MM.1S (cell line): ENCODE results near the gene UBR2.

Source experiments
- DNase-seq: peaks from one replicate; pipeline ENCODE4 v3.0.0-alpha.2; 2015
- H2AFZ ChIP-seq: fragments of 300-600 bp; sonication (generic); 2 replicates; pipeline ENCODE4 v1.6.0; 2016; ENCODE audit warnings: antibody characterized with exemption, low read length
- H3F3A ChIP-seq: fragments of 300-600 bp; sonication (generic); 2 replicates; pipeline ENCODE4 v1.6.1; 2016; ENCODE audit warnings: mild to moderate bottlenecking, antibody characterized with exemption, low read length, moderate library complexity, mixed read lengths; ENCODE audit not compliant: insufficient read depth
- H3K27ac ChIP-seq: fragments of 300-600 bp; sonication (generic); 2 replicates; pipeline ENCODE4 v1.5.1; 2016; ENCODE audit warnings: mild to moderate bottlenecking, low read length
- H3K27me3 ChIP-seq: fragments of 300-600 bp; sonication (generic); replicated peaks from 2 replicates; pipeline ENCODE4 v1.6.0; 2016; ENCODE audit warnings: low read length; ENCODE audit not compliant: insufficient read depth
- H3K36me3 ChIP-seq: fragments of 300-600 bp; sonication (generic); replicated peaks from 2 replicates; pipeline ENCODE4 v1.6.1; 2016; ENCODE audit warnings: mild to moderate bottlenecking, low read length, mixed read lengths; ENCODE audit not compliant: insufficient read depth
- H3K4me1 ChIP-seq: fragments of 300-600 bp; sonication (generic); 2 replicates; pipeline ENCODE4 v1.6.1; 2016; ENCODE audit warnings: low read length, mixed read lengths
- H3K4me2 ChIP-seq: fragments of 300-600 bp; sonication (generic); 2 replicates; pipeline ENCODE4 v1.6.0; 2016; ENCODE audit warnings: low read depth, low read length
- H3K4me3 ChIP-seq: fragments of 300-600 bp; sonication (generic); 2 replicates; pipeline ENCODE4 v1.5.1; 2016; ENCODE audit warnings: low read length, mixed read lengths
- H3K79me2 ChIP-seq: fragments of 300-600 bp; sonication (generic); 2 replicates; pipeline ENCODE4 v1.6.1; 2016; ENCODE audit warnings: mixed run types, low read length, mixed read lengths
- H3K9ac ChIP-seq: fragments of 300-600 bp; sonication (generic); 2 replicates; pipeline ENCODE4 v1.6.1; 2016; ENCODE audit warnings: low read length, mixed read lengths
- H3K9me2 ChIP-seq: fragments of 300-600 bp; sonication (generic); replicated peaks from 2 replicates; pipeline ENCODE4 v1.6.1; 2016; ENCODE audit warnings: mild to moderate bottlenecking, low read length, mixed read lengths; ENCODE audit not compliant: insufficient read depth
- H3K9me3 ChIP-seq: fragments of 300-600 bp; sonication (generic); replicated peaks from 2 replicates; pipeline ENCODE4 v1.6.1; 2016; ENCODE audit warnings: mild to moderate bottlenecking, low read length, mixed read lengths; ENCODE audit not compliant: insufficient read depth
- H4K20me1 ChIP-seq: fragments of 300-600 bp; sonication (generic); 2 replicates; pipeline ENCODE4 v1.6.1; 2016; ENCODE audit warnings: mild to moderate bottlenecking, low read length, moderate library complexity, mixed read lengths; ENCODE audit not compliant: insufficient read depth
- EZH2 ChIP-seq: fragments of 300-600 bp; sonication (generic); optimal IDR thresholded peaks from 2 replicates; pipeline ENCODE3; 2017; ENCODE audit warnings: low read depth, mild to moderate bottlenecking, antibody characterized with exemption, low read length, mixed read lengths
- EZH2phosphoT487 ChIP-seq: fragments of 300-600 bp; sonication (generic); IDR thresholded peaks from 2 replicates; pipeline ENCODE4 v1.6.1; 2018; ENCODE audit warnings: antibody characterized with exemption, low read length
- TF ChIP-seq, protein P1 (sequence below): fragments of 300-600 bp; sonication (generic); IDR thresholded peaks from 2 replicates; pipeline ENCODE4 v1.5.1; 2016; ENCODE audit warnings: antibody characterized with exemption, low read length, mixed read lengths

UBR2 gene

DNA sequence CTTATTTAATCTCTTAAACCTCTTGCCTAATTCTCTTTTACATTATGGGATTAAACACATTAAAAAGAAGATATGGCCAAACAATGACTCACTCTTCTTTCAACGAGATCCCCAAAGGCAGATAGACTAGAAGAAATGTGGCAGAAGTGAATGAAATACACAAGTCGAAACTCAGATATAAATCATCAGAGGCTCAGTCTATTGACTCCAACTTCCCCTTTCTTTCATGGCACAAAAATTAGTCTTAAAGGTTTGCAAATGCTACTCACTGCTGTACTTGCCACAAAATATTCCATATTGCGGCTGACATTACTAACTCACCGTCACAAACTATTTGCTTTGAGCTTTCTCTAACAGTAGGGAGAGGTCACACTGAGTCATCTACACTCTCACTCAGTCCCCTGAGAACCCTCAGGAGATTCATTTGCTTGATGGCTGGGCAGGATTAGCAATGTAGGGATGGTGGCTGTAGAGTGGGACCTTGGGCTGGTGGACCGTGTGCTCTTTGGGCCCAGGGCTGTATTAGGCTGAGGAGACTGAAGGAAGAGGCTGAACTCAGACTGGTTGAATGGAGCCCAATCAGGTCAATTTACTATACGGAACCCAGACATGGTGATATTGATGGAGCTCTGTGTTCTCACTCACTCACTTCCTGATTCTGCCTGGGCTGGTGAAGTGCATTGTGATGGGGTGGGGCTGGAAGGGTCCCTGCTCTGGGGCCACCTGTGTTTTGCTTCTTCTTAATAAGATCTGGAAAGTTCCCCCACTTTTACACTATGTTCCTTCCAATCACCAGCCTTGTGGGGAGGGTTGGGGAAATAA is 42.8 kb upstream of the UBR2 start:
- Histone ChIP-seq H3K4me3 (no peak overlapping the region), H2AFZ (no peak overlapping the region), H3K4me1 (no peaks in the 10 kb centered on the region), H3F3A (no peaks in the 10 kb centered on the region), H3K36me3 (no peaks in the 10 kb centered on the region), H3K79me2 (no peaks in the 10 kb centered on the region), H3K9me2 (no peaks in the 10 kb centered on the region), H3K9ac (no peak overlapping the region), H3K4me2 (no peak overlapping the region), H4K20me1 (no peaks in the 10 kb centered on the region), H3K9me3 (no peaks in the 10 kb centered on the region), H3K27ac (no peak overlapping the region), H3K27me3 (no peaks in the 10 kb centered on the region)
- DNase-seq = no peak
- TF ChIP-seq EZH2phosphoT487 (no peak), EZH2 (no peak)
- TF ChIP-seq, protein P1, sequence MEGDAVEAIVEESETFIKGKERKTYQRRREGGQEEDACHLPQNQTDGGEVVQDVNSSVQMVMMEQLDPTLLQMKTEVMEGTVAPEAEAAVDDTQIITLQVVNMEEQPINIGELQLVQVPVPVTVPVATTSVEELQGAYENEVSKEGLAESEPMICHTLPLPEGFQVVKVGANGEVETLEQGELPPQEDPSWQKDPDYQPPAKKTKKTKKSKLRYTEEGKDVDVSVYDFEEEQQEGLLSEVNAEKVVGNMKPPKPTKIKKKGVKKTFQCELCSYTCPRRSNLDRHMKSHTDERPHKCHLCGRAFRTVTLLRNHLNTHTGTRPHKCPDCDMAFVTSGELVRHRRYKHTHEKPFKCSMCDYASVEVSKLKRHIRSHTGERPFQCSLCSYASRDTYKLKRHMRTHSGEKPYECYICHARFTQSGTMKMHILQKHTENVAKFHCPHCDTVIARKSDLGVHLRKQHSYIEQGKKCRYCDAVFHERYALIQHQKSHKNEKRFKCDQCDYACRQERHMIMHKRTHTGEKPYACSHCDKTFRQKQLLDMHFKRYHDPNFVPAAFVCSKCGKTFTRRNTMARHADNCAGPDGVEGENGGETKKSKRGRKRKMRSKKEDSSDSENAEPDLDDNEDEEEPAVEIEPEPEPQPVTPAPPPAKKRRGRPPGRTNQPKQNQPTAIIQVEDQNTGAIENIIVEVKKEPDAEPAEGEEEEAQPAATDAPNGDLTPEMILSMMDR = no peak

DNA sequence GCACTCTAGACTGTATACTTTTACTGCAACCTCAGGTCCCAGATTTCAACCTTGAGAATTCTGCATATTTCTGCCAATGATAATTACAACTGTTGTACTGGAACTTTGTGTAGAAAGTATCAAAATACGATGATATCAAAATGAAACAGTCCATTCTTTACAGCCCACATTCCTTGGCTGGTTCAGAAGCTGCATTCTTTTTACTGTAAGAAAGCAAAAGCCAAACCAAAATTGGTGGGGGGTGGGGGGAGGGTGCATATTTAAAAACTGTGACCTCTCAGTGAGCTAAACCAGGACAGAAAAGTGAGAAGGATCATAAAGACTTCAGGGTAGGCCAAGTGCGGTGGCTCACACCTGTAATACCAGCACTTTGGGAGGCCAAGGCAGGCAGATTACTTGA is 41.8 kb upstream of the UBR2 start:
- H3K4me1 ChIP-seq = no peaks in the 10 kb centered on the region
- TF ChIP-seq EZH2 = no peak
- TF ChIP-seq, protein P1 = no peak
- TF ChIP-seq EZH2phosphoT487 = no peak
- H3K79me2 ChIP-seq = no peaks in the 10 kb centered on the region
- H3K9ac ChIP-seq = no peak overlapping the region
- no peaks in the 10 kb centered on the region for H3K36me3 ChIP-seq
- H2AFZ ChIP-seq = no peak overlapping the region
- no peak overlapping the region for H3K4me3 ChIP-seq
- no peaks in the 10 kb centered on the region for H3K27me3 ChIP-seq
- H3K27ac ChIP-seq = no peak overlapping the region
- no peak overlapping the region for H3K4me2 ChIP-seq
- DNase-seq = no peak
- H3K9me3 ChIP-seq = no peaks in the 10 kb centered on the region
- no peaks in the 10 kb centered on the region for H4K20me1 ChIP-seq
- H3K9me2 ChIP-seq = no peaks in the 10 kb centered on the region
- H3F3A ChIP-seq = no peaks in the 10 kb centered on the region

DNA sequence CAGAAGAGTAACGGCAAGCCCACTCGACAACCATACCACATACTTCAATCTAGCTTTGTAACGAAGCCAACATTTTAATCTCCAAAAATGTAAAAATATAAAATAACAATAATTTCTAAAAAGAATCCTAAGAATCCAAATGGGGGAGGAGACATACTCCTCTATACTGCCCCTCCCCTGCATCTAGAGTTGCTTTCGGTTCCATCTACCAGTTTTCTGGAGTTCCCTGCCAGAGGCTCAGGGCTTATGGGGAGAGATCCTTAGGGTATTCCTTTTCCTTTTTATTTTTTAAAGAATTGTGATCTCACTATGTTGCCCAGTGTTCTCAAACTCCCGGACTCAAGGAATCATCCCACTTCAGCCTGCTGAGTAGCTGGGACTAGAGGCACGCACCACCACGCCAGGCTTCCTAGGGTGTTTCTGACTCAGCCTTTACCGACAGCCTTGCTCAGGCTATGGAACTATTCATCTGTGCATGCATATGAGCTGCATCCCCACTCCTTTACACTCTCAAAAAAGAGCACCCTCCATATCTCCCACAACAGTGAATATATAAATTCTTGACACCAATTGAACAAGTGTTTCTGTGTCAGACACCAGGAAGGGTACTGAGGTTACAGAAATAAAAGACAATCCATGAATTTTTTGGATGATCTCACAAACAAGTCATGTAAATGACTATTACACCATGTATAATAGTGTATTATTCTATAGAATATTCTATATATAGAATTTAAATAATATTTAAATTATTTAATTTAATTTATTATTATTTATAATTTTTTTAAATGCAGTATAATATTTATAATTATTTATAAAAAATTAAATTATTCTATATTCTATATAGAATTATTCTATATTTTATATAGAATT is 40.7 kb upstream of the UBR2 start:
- H3K9me2 ChIP-seq = no peaks in the 10 kb centered on the region
- H3K36me3 ChIP-seq = no peaks in the 10 kb centered on the region
- no peak for DNase-seq
- H3K4me1 ChIP-seq = no peaks in the 10 kb centered on the region
- H3K4me3 ChIP-seq = no peak overlapping the region
- H3K27me3 ChIP-seq = no peaks in the 10 kb centered on the region
- no peaks in the 10 kb centered on the region for H3K9me3 ChIP-seq
- no peak overlapping the region for H3K27ac ChIP-seq
- no peak for TF ChIP-seq EZH2
- TF ChIP-seq EZH2phosphoT487 = no peak
- TF ChIP-seq, protein P1 = no peak
- no peak overlapping the region for H3K4me2 ChIP-seq
- no peak overlapping the region for H2AFZ ChIP-seq
- no peaks in the 10 kb centered on the region for H4K20me1 ChIP-seq
- no peaks in the 10 kb centered on the region for H3K79me2 ChIP-seq
- H3F3A ChIP-seq = no peaks in the 10 kb centered on the region
- H3K9ac ChIP-seq = no peak overlapping the region
